Measurements from ENCODE around the gene CCDC54. TPM values are rescaled to one million over a fixed set of nuclear protein-coding genes. Genes with fewer than 3 reads are reported as not detected.

The CCDC54 gene
- total RNA-seq, 4 donors from 2014 or later = not detected

DNA sequence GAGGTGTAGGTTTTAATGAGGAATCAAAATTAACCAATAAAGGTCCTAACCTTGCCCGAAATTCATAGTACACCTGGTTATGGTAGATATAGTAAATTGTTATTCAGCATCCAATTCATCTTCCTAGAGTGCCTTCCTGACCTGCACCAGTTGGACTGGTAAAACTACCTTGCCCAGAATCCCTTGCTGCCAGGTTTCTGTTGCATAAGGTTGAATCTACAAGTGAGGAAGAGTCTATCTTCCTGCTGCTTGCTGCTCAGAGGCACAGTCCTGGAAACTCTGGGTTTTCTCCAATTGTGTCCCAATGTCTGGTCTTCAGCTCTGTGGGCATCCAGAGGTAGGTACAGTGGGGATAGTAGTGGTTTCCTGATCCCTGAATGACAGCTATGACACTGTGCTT, 17.3 kb downstream of the CCDC54 start:
- no peak overlapping the region for H3K4me3 ChIP-seq (ENCODE audit: low read depth, poor library complexity, severe bottlenecking)
- no peak for TF ChIP-seq POLR2A (IDR thresholded peaks at IDR 0.05)
- TF ChIP-seq CTCF (IDR thresholded peaks at IDR 0.05) = no peak
- no peak for DNase-seq (ENCODE audit: low spot score in 2 of 2)
- WGBS, 2 donors = 74 to 86% methylated on average over 1 of the region's 1 CpG
- intact Hi-C loops (cut with DNase I; ENCODE audit: low total_unique reads) = no loop called here

GRCh38 chr3:107395066-107395465, 17.8 kb downstream of the CCDC54 start:
- H3K4me3 ChIP-seq (ENCODE audit: low read depth, poor library complexity, severe bottlenecking) = no peak overlapping the region
- intact Hi-C loops (cut with DNase I; ENCODE audit: low total_unique reads) = no loop called here
- DNase-seq (ENCODE audit: low spot score in 2 of 2) = no peak
- TF ChIP-seq CTCF (IDR thresholded peaks at IDR 0.05) (no peak), POLR2A (IDR thresholded peaks at IDR 0.05) (no peak)
- 65 to 76% methylated on average over 2 of the region's 2 CpGs for WGBS, 2 donors

- intact Hi-C loops (cut with DNase I; ENCODE audit: low total_unique reads) = no loop called here
- 81 to 94% methylated on average over 1 of the region's 1 CpG for WGBS, 2 donors
- DNase-seq (ENCODE audit: low spot score in 2 of 2) = no peak
- H3K4me3 ChIP-seq (ENCODE audit: low read depth, poor library complexity, severe bottlenecking) = no peak overlapping the region
- TF ChIP-seq POLR2A (IDR thresholded peaks at IDR 0.05) (no peak), CTCF (IDR thresholded peaks at IDR 0.05) (no peak)
These were observed 24.1 kb downstream of the CCDC54 start for GRCh38 chr3:107401301-107401700.

- no peak overlapping the region for H3K4me3 ChIP-seq (ENCODE audit: low read depth, poor library complexity, severe bottlenecking)
- TF ChIP-seq CTCF (IDR thresholded peaks at IDR 0.05) (no peak), POLR2A (IDR thresholded peaks at IDR 0.05) (no peak)
- intact Hi-C loops (cut with DNase I; ENCODE audit: low total_unique reads) = no loop called here
- WGBS, 2 donors = 90 to 94% methylated on average over 3 of the region's 3 CpGs
- DNase-seq (ENCODE audit: low spot score in 2 of 2) = no peak
These were observed 25.0 kb downstream of the CCDC54 start for GRCh38 chr3:107402214-107402613.

GRCh38 chr3:107404727-107405469, 27.7 kb downstream of the CCDC54 start:
- WGBS, 2 donors = 79 to 81% methylated on average over 3 of the region's 3 CpGs
- intact Hi-C loops (cut with DNase I; ENCODE audit: low total_unique reads) = no loop called here
- H3K4me3 ChIP-seq (ENCODE audit: low read depth, poor library complexity, severe bottlenecking) = no peak overlapping the region
- no peak for TF ChIP-seq CTCF (IDR thresholded peaks at IDR 0.05)
- no peak for TF ChIP-seq POLR2A (IDR thresholded peaks at IDR 0.05)
- no peak for DNase-seq (ENCODE audit: low spot score in 2 of 2)

DNA sequence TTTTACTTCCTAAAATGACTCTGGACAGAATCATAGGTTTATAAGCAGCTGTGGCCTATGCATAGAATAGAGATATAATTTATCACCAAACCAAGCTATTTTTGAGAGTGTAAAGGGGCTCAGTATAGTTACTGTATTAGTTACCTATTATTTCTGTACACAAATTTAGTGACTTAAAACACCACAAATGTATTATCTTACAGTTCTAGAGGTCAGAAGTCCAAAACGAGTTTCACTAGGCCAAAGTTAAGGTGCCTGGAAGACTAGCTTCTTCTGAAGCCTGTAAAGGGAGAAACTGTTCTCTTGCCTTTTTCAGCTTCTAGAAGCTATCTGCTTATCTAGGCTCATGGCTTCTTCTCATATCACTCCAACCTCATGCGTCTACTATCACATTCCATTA, 30.1 kb downstream of the CCDC54 start:
- DNase-seq (ENCODE audit: low spot score in 2 of 2) = no peak
- no peak overlapping the region for H3K4me3 ChIP-seq (ENCODE audit: low read depth, poor library complexity, severe bottlenecking)
- WGBS, 2 donors = 43 to 46% methylated on average over 2 of the region's 2 CpGs
- intact Hi-C loops (cut with DNase I; ENCODE audit: low total_unique reads) = no loop called here
- TF ChIP-seq POLR2A (IDR thresholded peaks at IDR 0.05) (no peak), CTCF (IDR thresholded peaks at IDR 0.05) (no peak)

Measured in lower leg skin (tissue), 4 donors.